BE2C (cell line): ENCODE results near the gene HOXC5.

ENCODE experiments used
- DNase-seq: peaks from one replicate; pipeline ENCODE4 v3.0.0-alpha.2; 2020
- H3K27me3 ChIP-seq: fragments of 250-450 bp; sonication (Bioruptor Pico); 2 replicates; pipeline ENCODE4 v1.5.1; 2020; ENCODE audit warnings: mild to moderate bottlenecking
- H3K36me3 ChIP-seq: fragments of 250-450 bp; sonication (Bioruptor Pico); 2 replicates; pipeline ENCODE4 v1.5.1; 2020; ENCODE audit warnings: mild to moderate bottlenecking
- H3K4me1 ChIP-seq: fragments of 250-450 bp; sonication (Bioruptor Pico); 2 replicates; pipeline ENCODE4 v1.5.1; 2020
- H3K4me3 ChIP-seq: 2 replicates; pipeline ENCODE4 v1.5.1; 2011; ENCODE audit warnings: low read depth, low read length
- H3K9me3 ChIP-seq: fragments of 250-450 bp; sonication (Bioruptor Pico); 2 replicates; pipeline ENCODE4 v1.5.1; 2020
- TF ChIP-seq, protein P1 (sequence below): IDR thresholded peaks from 2 replicates; pipeline ENCODE4 v1.5.1; 2012; ENCODE audit warnings: mild to moderate bottlenecking, low read depth, low read length

Gene HOXC5

DNA sequence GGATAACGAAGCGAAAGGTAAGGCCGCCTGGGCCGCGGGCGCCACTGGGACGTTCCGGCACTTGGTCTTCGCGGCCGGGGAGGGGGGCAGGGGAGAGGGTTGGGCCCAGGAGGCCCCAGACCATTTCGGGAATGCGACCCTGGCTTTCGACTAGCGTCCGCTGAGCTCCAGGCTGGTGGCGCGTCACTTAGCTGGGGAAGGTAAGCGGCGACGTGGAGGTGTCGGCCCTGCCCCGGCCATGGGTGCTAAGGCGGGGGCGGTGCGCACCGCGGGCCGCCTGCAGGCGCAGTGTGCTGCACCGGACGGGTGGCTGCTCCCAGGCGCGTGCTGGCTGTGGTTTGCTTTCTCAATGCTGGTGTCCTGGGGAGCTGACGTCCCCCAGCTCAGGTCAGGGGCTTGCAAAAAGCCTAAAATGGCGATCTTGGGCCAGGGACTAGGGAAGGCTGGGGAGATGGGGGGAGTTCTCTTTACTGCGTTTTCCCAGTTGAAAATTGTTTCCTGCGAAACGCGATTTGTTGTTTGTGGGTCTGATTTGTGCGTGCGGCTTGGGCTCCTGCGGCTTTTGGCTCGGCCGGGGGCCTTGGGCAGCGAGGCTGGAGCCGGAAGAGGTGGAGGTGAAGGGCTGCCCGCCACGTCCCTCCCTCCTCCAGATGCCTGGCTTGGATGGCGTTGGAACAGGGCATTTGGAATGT, 46.7 kb upstream of the HOXC5 start:
- TF ChIP-seq, protein P1, sequence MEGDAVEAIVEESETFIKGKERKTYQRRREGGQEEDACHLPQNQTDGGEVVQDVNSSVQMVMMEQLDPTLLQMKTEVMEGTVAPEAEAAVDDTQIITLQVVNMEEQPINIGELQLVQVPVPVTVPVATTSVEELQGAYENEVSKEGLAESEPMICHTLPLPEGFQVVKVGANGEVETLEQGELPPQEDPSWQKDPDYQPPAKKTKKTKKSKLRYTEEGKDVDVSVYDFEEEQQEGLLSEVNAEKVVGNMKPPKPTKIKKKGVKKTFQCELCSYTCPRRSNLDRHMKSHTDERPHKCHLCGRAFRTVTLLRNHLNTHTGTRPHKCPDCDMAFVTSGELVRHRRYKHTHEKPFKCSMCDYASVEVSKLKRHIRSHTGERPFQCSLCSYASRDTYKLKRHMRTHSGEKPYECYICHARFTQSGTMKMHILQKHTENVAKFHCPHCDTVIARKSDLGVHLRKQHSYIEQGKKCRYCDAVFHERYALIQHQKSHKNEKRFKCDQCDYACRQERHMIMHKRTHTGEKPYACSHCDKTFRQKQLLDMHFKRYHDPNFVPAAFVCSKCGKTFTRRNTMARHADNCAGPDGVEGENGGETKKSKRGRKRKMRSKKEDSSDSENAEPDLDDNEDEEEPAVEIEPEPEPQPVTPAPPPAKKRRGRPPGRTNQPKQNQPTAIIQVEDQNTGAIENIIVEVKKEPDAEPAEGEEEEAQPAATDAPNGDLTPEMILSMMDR, result no peak; the same call in 1 of the 2 replicates
- Histone ChIP-seq H3K9me3 (no peaks in the 10 kb centered on the region), H3K27me3 (peaks cover 21% of the 10 kb centered on the region), H3K36me3 (no peaks in the 10 kb centered on the region), H3K4me1 (peaks cover 8% of the 10 kb centered on the region), H3K4me3 (peak overlapping the region; percentile 75)
- DNase-seq, result no peak

DNA sequence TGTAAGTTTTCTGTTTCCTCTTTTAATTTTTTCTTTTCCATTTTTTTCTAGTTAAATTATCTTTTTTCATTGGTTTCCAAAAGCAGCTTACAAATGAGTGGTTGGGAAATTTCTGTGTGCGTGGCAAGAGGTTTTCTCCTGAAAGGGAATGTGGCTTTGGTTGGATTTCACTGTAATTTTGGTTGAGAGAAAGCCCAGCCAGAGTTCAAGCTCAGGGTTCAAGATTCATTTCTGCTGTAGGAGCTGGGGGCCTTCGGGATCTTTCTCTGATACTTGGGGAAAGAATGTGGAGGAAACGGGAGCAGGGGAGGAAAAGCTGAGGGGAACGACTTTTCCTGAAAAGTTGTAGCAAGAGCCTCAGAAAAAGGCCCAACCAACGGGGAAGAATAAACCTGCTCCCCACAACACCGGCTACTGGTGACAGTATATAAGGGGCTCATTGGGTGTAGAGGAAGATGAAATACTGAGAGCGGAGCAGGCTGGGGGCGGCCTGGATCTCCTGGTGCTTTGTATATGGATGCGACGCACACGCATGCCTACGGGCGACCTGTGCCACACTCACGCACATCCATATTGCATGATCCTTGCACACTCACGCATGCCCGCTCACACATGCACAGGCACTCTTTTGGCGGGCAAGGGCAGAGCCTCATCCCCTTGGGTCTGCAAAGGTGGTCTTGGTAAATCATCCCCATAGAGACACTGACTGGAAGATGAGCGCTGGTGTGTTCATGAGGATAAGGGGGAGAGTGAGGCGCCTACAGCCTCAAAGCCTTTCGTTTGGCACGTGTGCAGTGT, 46.0 kb upstream of the HOXC5 start:
- TF ChIP-seq, protein P1, result no peak
- Histone ChIP-seq H3K9me3 (no peaks in the 10 kb centered on the region), H3K4me3 (peak overlapping the region; percentile 75), H3K4me1 (peaks cover 8% of the 10 kb centered on the region), H3K36me3 (no peaks in the 10 kb centered on the region), H3K27me3 (peaks cover 21% of the 10 kb centered on the region)
- DNase-seq, result no peak

DNA sequence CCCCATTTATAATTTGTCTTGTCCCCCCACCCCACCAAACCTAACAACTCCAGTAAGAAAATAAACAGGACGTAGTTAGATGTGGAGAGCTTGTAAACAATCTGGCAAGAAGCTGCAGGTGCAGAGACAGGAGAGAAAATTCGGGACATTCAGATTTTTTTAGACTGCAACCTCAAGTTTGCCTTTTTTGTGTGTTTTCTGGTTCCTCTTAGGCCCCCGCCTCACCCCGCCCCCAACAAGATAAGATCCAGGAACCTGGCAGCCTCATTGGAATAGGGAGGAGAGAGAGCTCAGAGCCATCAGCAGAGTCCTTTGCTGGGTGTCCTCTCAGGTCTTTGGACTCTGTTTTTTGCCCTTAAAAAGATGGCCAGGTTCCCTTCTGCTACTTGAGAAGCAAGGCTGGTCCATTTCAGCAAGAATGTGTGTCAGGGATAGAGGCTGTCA, 45.0 kb upstream of the HOXC5 start:
- no peaks in the 10 kb centered on the region for H3K9me3 ChIP-seq
- DNase-seq, result no peak
- H3K4me1 ChIP-seq, result peaks cover 8% of the 10 kb centered on the region
- no peak overlapping the region for H3K4me3 ChIP-seq
- TF ChIP-seq, protein P1, result no peak
- peaks cover 21% of the 10 kb centered on the region for H3K27me3 ChIP-seq
- H3K36me3 ChIP-seq, result no peaks in the 10 kb centered on the region

DNA sequence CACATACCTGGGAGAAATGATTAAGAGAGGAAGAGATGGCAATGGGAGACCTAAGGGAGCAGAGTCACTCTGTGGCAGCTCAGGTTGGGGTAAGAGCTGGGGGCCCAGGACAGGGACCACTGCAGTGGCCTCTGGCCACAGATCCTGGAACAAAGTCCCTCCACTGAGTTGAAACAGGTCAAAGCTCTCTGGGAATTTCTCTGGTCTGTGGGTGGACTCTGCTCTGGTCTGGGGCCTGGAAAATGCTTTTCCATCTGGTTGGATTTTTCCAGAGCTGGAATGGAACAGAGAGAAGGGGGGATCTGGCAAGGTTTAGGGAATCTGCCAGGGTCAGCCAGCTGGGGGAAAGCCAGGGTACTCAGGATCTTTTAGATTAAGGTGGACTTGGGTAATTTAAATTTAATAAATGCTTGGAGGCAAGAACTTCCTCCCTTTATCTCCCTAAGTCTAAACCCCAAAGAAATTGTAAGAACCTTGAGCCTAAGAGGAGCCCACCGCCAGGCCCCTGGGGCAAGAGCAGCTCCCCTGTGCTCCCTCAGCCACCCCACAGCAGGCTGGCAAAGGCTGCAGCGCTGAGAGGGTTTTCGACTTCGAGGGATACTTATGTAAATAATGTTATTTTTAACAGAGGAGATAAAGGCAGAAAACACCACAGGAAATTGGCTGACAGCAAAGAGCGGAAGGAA, 44.2 kb upstream of the HOXC5 start:
- Histone ChIP-seq H3K36me3 (no peaks in the 10 kb centered on the region), H3K27me3 (peaks cover 21% of the 10 kb centered on the region), H3K4me3 (peak overlapping the region; percentile 35), H3K4me1 (peaks cover 8% of the 10 kb centered on the region), H3K9me3 (no peaks in the 10 kb centered on the region)
- DNase-seq, result no peak
- TF ChIP-seq, protein P1, result no peak

DNA sequence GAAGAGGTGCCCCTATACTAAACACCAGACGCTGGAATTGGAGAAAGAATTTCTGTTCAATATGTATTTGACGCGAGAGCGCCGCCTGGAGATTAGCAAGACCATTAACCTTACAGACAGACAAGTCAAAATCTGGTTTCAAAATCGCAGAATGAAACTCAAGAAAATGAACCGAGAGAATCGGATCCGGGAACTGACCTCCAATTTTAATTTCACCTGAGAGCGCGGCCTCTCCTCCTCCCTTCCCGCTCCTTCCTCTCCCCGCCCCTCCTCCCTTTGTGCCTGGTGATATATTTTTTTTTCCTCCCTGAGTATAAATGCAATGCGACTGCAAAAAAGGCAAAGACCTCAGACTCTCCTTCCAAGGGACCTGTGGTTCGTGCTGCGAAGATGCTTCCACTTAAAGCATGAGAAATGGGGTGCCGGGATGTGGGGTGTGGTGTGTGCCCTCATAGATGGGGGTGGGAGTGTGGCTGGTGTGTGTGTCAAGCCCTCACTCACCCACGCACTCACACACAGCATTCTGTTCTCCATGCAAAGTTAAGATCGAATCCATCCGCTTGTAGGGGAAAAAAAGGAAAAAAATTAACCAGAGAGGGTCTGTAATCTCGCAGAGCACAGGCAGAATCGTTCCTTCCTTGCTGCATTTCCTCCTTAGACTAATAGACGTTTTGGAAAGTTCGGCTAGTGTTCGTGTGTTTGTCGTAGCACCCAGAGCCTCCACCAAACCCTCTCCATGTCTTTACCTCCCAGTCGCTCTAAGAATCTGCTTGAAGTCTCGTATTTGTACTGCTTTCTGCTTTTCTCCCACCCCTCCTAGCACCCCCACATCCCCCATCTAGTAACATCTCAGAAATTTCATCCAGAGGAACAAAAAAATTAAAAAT, 43.4 kb upstream of the HOXC5 start:
- no peaks in the 10 kb centered on the region for H3K36me3 ChIP-seq
- H3K4me3 ChIP-seq, result peak overlapping the region; percentile 35
- DNase-seq, result peak; percentile 58
- H3K4me1 ChIP-seq, result peaks cover 8% of the 10 kb centered on the region
- TF ChIP-seq, protein P1, result peak; percentile 68
- no peaks in the 10 kb centered on the region for H3K9me3 ChIP-seq
- H3K27me3 ChIP-seq, result peaks cover 21% of the 10 kb centered on the region
